Measurements from ENCODE around the gene YIPF1. TPM values are rescaled to one million over a fixed set of nuclear protein-coding genes. Genes with fewer than 3 reads are reported as not detected.
"Not testable (repeated sequence)": the region's sequence is repeated elsewhere in the genome, so short reads cannot be mapped to it uniquely, and the experiment has no call there.

Gene YIPF1
- total RNA-seq, 2 experiments from 2014 or later: 4.3 to 5.5 TPM

GRCh38 chr1:53891018-53891417 is 1.4 kb upstream of the YIPF1 start:
- no peak for TF ChIP-seq CTCF (IDR thresholded peaks at IDR 0.05)
- Histone ChIP-seq H3K4me1 (ENCODE audit: insufficient read depth, low read length) (peaks cover 18% of the 10 kb centered on the region), H3K9me3 (ENCODE audit: control insufficient read depth in 1 of 2, insufficient read depth in 1 of 2, low read length in 2 of 2) (no peaks in the 10 kb centered on the region), H3K27me3 (ENCODE audit: control insufficient read depth in 1 of 2, insufficient read depth in 2 of 2, low read length in 2 of 2) (no peaks in the 10 kb centered on the region), H3K4me3 (ENCODE audit: low read length) (no peak overlapping the region), H3K36me3 (ENCODE audit: insufficient read depth, low read length) (no peaks in the 10 kb centered on the region), H3K27ac (ENCODE audit: low read depth in 1 of 2, low read length in 2 of 2) (no peak overlapping the region)
- ChIA-PET CTCF (interaction anchor here (1.8 kb wide), 1 partner anchor 69 kb away, joined by 8 read pairs; no protein-coding TSS in a partner anchor), POLR2A (interaction anchor here (2.8 kb wide), 1 partner anchor 54 kb away, joined by 31 read pairs; the partner anchor contains the start of genes IFT25 and LRRC42)
- peaks cover 38% of the 10 kb centered on the region for H3K4me1 Mint-ChIP-seq (ENCODE audit: low read depth)
- peak overlapping the region; percentile 94 for H3K4me3 Mint-ChIP-seq
- intact Hi-C loops (cut with DNase I, micrococcal nuclease): loop anchor here in 1 of 2 experiments (5.0 kb wide), 1 partner anchor 871 kb away; the partner anchor contains the start of gene PARS2
- no peaks in the 10 kb centered on the region for H3K9me3 Mint-ChIP-seq
- peaks cover 33% of the 10 kb centered on the region for H3K36me3 Mint-ChIP-seq (ENCODE audit: low read depth)
- ATAC-seq (ENCODE audit: poor library complexity): no peak
- no peaks in the 10 kb centered on the region for H3K27me3 Mint-ChIP-seq
- no peak for DNase-seq
- peak overlapping the region; percentile 93 for H3K27ac Mint-ChIP-seq

- Mint-ChIP-seq H3K4me3 (peak overlapping the region; percentile 94), H3K36me3 (ENCODE audit: low read depth) (peaks cover 33% of the 10 kb centered on the region), H3K27ac (peak overlapping the region; percentile 93), H3K9me3 (no peaks in the 10 kb centered on the region), H3K4me1 (ENCODE audit: low read depth) (peaks cover 38% of the 10 kb centered on the region), H3K27me3 (no peaks in the 10 kb centered on the region)
- POLR2A ChIA-PET: interaction anchor here (1.6 to 2.8 kb wide), 2 partner anchors 55 to 163 kb away, joined by 5 to 31 read pairs; partner anchors contain the start of genes IFT25, LRRC42, TCEANC2 and TMEM59
- H3K36me3 ChIP-seq (ENCODE audit: insufficient read depth, low read length): no peaks in the 10 kb centered on the region
- peaks cover 18% of the 10 kb centered on the region for H3K4me1 ChIP-seq (ENCODE audit: insufficient read depth, low read length)
- no peak for TF ChIP-seq CTCF (IDR thresholded peaks at IDR 0.05)
- peak overlapping the region in 1 of 2 donors; percentile 45 for H3K27ac ChIP-seq (ENCODE audit: low read depth in 1 of 2, low read length in 2 of 2)
- no peaks in the 10 kb centered on the region for H3K27me3 ChIP-seq (ENCODE audit: control insufficient read depth in 1 of 2, insufficient read depth in 2 of 2, low read length in 2 of 2)
- CTCF ChIA-PET: interaction anchor here (1.8 kb wide), 1 partner anchor 69 kb away, joined by 8 read pairs; no protein-coding TSS in a partner anchor
- H3K4me3 ChIP-seq (ENCODE audit: low read length): peak overlapping the region; percentile 98
- no peak for ATAC-seq (ENCODE audit: poor library complexity)
- no peaks in the 10 kb centered on the region for H3K9me3 ChIP-seq (ENCODE audit: control insufficient read depth in 1 of 2, insufficient read depth in 1 of 2, low read length in 2 of 2)
- peak in 1 of 14 experiments; percentile 20 for DNase-seq
- intact Hi-C loops (cut with DNase I, micrococcal nuclease): loop anchor here in 1 of 2 experiments (1.0 to 5.0 kb wide), 2 partner anchors 52 to 872 kb away; partner anchors contain the start of genes NDC1 and PARS2
Observed at GRCh38 chr1:53890522-53890941, 935 bp upstream of the YIPF1 start.

- H3K27ac ChIP-seq (ENCODE audit: low read depth in 1 of 2, low read length in 2 of 2): peak overlapping the region in 1 of 2 donors; percentile 3
- peaks cover 18% of the 10 kb centered on the region for H3K4me1 ChIP-seq (ENCODE audit: insufficient read depth, low read length)
- Mint-ChIP-seq H3K27ac (peak overlapping the region; percentile 93), H3K4me1 (ENCODE audit: low read depth) (peaks cover 49% of the 10 kb centered on the region), H3K36me3 (ENCODE audit: low read depth) (peaks cover 50% of the 10 kb centered on the region), H3K4me3 (peak overlapping the region; percentile 94), H3K27me3 (no peaks in the 10 kb centered on the region), H3K9me3 (no peaks in the 10 kb centered on the region)
- ChIA-PET CTCF (no interaction called here), POLR2A (no interaction called here)
- no peaks in the 10 kb centered on the region for H3K9me3 ChIP-seq (ENCODE audit: control insufficient read depth in 1 of 2, insufficient read depth in 1 of 2, low read length in 2 of 2)
- no peak for DNase-seq
- ATAC-seq (ENCODE audit: poor library complexity): no peak
- H3K27me3 ChIP-seq (ENCODE audit: control insufficient read depth in 1 of 2, insufficient read depth in 2 of 2, low read length in 2 of 2): no peaks in the 10 kb centered on the region
- no peak for TF ChIP-seq CTCF (IDR thresholded peaks at IDR 0.05)
- peak overlapping the region; percentile 98 for H3K4me3 ChIP-seq (ENCODE audit: low read length)
- no peaks in the 10 kb centered on the region for H3K36me3 ChIP-seq (ENCODE audit: insufficient read depth, low read length)
- intact Hi-C loops (cut with DNase I, micrococcal nuclease): loop anchor here (1.0 to 5.0 kb wide), 6 partner anchors 58 to 1329 kb away; partner anchors contain the start of genes LRRC42 (in 2 of the 2), SSBP3 (in 1 of the 2), TCEANC2 (in 1 of the 2) and TMEM59 (in 1 of the 2)
Observed at GRCh38 chr1:53888681-53889080, 916 bp downstream of the YIPF1 start.

- H3K36me3 Mint-ChIP-seq (ENCODE audit: low read depth): peaks cover 81% of the 10 kb centered on the region
- H3K9me3 Mint-ChIP-seq; ATAC-seq (ENCODE audit: poor library complexity); CTCF ChIA-PET; H3K27me3 ChIP-seq (ENCODE audit: control insufficient read depth in 1 of 2, insufficient read depth in 2 of 2, low read length in 2 of 2); H3K9me3 ChIP-seq (ENCODE audit: control insufficient read depth in 1 of 2, insufficient read depth in 1 of 2, low read length in 2 of 2); DNase-seq; H3K27ac ChIP-seq (ENCODE audit: low read depth in 1 of 2, low read length in 2 of 2); POLR2A ChIA-PET; H3K4me1 ChIP-seq (ENCODE audit: insufficient read depth, low read length); H3K4me3 ChIP-seq (ENCODE audit: low read length); intact Hi-C loops (cut with DNase I, micrococcal nuclease); H3K27me3 Mint-ChIP-seq; H3K27ac Mint-ChIP-seq; H3K4me3 Mint-ChIP-seq: not testable (repeated sequence)
- peaks cover 22% of the 10 kb centered on the region for H3K36me3 ChIP-seq (ENCODE audit: insufficient read depth, low read length)
- peaks cover 38% of the 10 kb centered on the region for H3K4me1 Mint-ChIP-seq (ENCODE audit: low read depth)
Observed at GRCh38 chr1:53883600-53883999, 6.0 kb downstream of the YIPF1 start.

GRCh38 chr1:53881853-53882252 is 7.7 kb downstream of the YIPF1 start:
- H3K27ac Mint-ChIP-seq; H3K4me3 ChIP-seq (ENCODE audit: low read length); ATAC-seq (ENCODE audit: poor library complexity); POLR2A ChIA-PET; H3K27me3 ChIP-seq (ENCODE audit: control insufficient read depth in 1 of 2, insufficient read depth in 2 of 2, low read length in 2 of 2); H3K4me1 ChIP-seq (ENCODE audit: insufficient read depth, low read length); H3K4me3 Mint-ChIP-seq; DNase-seq; H3K27me3 Mint-ChIP-seq; H3K9me3 Mint-ChIP-seq; H3K9me3 ChIP-seq (ENCODE audit: control insufficient read depth in 1 of 2, insufficient read depth in 1 of 2, low read length in 2 of 2); H3K27ac ChIP-seq (ENCODE audit: low read depth in 1 of 2, low read length in 2 of 2); intact Hi-C loops (cut with DNase I, micrococcal nuclease); CTCF ChIA-PET: not testable (repeated sequence)
- peaks cover 39% of the 10 kb centered on the region for H3K36me3 ChIP-seq (ENCODE audit: insufficient read depth, low read length)
- Mint-ChIP-seq H3K36me3 (ENCODE audit: low read depth) (peaks cover 86% of the 10 kb centered on the region), H3K4me1 (ENCODE audit: low read depth) (peaks cover 23% of the 10 kb centered on the region)
